ENCODE results near the gene BTD.

The BTD gene

DNA sequence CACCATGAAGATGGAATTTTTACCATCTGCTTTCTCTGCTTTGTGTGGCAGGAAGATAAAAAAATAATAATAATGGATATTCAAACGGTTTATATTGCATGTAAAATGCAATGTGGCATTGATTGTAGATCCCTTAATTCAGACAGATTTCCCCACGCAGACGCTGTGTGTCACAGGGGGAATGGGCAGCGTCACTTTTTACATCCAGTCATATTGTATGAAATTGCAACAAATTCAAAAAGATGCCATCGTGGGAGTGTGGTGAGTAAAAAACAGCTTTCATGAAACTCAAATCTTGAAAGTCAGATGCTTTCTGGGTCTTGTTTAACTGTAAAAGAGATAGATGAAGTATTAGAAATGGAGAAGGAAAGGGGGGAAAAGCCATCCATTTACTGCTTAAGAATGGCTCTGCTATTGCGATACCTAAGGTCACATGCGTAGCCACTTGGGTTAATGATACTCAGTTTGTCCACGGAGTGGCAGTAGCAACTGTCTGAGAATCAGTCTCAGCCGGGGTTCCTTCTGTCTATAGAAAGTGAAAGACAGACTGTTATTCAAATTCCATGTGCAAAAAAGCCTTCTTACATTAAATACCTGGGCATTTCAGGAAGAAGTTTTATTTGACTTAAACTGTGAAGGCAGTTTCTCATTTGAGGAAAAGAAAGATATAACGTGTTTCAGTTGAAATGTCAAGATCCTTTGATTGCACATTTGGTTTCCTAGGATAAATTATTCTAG is 28.5 kb downstream of the BTD start:
- ATAC-seq = peak; percentile 90
- TF ChIP-seq SNAI2 (CRISPR knock-in tag; IDR thresholded peaks at IDR 0.05) (no peak), TCF4 (CRISPR knock-in tag; IDR thresholded peaks at IDR 0.05; ENCODE audit: borderline replicate concordance) (no peak), CSDC2 (CRISPR knock-in tag; IDR thresholded peaks at IDR 0.05) (no peak), ZNF70 (CRISPR knock-in tag; IDR thresholded peaks at IDR 0.05) (no peak), ZNF565 (CRISPR knock-in tag; conservative IDR thresholded peaks at IDR 0.05; ENCODE audit: low read depth) (no peak), ISL1 (CRISPR knock-in tag; IDR thresholded peaks at IDR 0.05) (no peak), OSR1 (CRISPR knock-in tag; IDR thresholded peaks at IDR 0.05) (no peak), ARNTL (CRISPR knock-in tag; IDR thresholded peaks at IDR 0.05; ENCODE audit: borderline replicate concordance, low read depth) (no peak), PPARA (CRISPR knock-in tag; IDR thresholded peaks at IDR 0.05; ENCODE audit: borderline replicate concordance) (no peak), ZNF8 (CRISPR knock-in tag; IDR thresholded peaks at IDR 0.05) (no peak)
- TF ChIP-seq, protein P1, sequence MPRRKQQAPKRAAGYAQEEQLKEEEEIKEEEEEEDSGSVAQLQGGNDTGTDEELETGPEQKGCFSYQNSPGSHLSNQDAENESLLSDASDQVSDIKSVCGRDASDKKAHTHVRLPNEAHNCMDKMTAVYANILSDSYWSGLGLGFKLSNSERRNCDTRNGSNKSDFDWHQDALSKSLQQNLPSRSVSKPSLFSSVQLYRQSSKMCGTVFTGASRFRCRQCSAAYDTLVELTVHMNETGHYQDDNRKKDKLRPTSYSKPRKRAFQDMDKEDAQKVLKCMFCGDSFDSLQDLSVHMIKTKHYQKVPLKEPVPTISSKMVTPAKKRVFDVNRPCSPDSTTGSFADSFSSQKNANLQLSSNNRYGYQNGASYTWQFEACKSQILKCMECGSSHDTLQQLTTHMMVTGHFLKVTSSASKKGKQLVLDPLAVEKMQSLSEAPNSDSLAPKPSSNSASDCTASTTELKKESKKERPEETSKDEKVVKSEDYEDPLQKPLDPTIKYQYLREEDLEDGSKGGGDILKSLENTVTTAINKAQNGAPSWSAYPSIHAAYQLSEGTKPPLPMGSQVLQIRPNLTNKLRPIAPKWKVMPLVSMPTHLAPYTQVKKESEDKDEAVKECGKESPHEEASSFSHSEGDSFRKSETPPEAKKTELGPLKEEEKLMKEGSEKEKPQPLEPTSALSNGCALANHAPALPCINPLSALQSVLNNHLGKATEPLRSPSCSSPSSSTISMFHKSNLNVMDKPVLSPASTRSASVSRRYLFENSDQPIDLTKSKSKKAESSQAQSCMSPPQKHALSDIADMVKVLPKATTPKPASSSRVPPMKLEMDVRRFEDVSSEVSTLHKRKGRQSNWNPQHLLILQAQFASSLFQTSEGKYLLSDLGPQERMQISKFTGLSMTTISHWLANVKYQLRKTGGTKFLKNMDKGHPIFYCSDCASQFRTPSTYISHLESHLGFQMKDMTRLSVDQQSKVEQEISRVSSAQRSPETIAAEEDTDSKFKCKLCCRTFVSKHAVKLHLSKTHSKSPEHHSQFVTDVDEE (CRISPR knock-in tag; IDR thresholded peaks at IDR 0.05) = no peak

- TF ChIP-seq CREB5 (CRISPR knock-in tag; IDR thresholded peaks at IDR 0.05; ENCODE audit: low read depth) (no peak), CSRNP3 (CRISPR knock-in tag; IDR thresholded peaks at IDR 0.05) (no peak), ESRRG (CRISPR knock-in tag; IDR thresholded peaks at IDR 0.05) (no peak), BACH2 (CRISPR knock-in tag; IDR thresholded peaks at IDR 0.05; ENCODE audit: borderline replicate concordance) (no peak), ARNTL (CRISPR knock-in tag; IDR thresholded peaks at IDR 0.05; ENCODE audit: borderline replicate concordance, low read depth) (no peak), TOX (CRISPR knock-in tag; IDR thresholded peaks at IDR 0.05; ENCODE audit: borderline replicate concordance) (no peak), OSR1 (CRISPR knock-in tag; IDR thresholded peaks at IDR 0.05) (no peak), TCF4 (CRISPR knock-in tag; IDR thresholded peaks at IDR 0.05; ENCODE audit: borderline replicate concordance) (no peak), GLIS3 (CRISPR knock-in tag; IDR thresholded peaks at IDR 0.05) (no peak), ZNF70 (CRISPR knock-in tag; IDR thresholded peaks at IDR 0.05) (no peak), ZFP3 (CRISPR knock-in tag; IDR thresholded peaks at IDR 0.05) (no peak), RARB (CRISPR knock-in tag; IDR thresholded peaks at IDR 0.05) (no peak), POU6F1 (CRISPR knock-in tag; IDR thresholded peaks at IDR 0.05; ENCODE audit: borderline replicate concordance, low read depth) (no peak), ZNF8 (CRISPR knock-in tag; IDR thresholded peaks at IDR 0.05) (no peak)
- TF ChIP-seq, protein P1 (CRISPR knock-in tag; IDR thresholded peaks at IDR 0.05) = no peak
- peak; percentile 10; the same call in 1 of the 3 replicates for ATAC-seq
Observed at GRCh38 chr3:15630646-15631350, 29.3 kb downstream of the BTD start.

Measured in SK-N-SH treated with all-trans-retinoic acid at 6 μM for 48 hours (cell line).